ENCODE results near the gene HCLS1.

Gene HCLS1

DNA sequence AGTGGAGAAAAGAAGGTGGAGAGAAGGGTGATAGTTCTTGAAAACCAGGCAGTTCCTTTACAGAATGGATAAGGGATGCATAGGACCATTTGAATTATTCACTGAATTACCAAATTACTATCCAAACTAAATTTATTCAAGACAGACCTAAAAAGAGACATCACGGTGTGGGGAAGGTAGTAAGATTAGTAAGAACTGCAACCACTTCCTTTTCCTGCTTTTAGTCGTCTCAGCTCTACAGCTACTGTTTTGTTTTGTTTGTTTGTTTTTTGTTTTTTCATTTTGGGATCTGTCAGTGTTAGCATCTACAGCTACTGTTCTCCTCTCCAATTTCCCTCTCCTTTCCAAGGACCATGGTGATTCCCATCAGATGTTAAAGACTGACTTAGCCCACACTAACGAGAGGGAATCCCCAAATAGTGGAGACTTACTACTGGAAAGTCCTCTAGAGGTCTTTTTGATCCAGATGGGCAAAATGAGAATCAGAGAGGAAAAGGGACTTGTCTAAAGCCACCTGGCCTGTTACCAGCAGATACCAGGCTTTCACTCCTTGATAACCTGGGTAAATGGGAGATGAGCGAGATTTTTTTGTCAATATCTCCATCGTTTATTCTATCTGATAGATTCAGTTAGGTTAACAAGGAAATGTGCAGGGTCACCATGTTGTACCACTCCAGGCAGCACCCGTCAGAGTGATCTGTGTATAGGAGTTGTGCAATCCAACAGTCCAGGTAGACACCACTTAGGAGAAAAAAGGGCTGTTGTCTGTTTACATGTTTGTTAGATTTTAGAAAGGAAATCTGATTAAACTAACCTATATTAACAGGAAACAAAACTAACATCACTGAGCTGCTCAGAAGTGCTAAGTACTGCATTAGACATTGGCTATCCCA is 6.0 kb downstream of the HCLS1 start:
- no peak overlapping the region for H3K27ac ChIP-seq (ENCODE audit: low read depth, low read length)
- no peaks in the 10 kb centered on the region for H3K4me1 ChIP-seq (ENCODE audit: insufficient read depth, low read length)
- H3K9me3 ChIP-seq (ENCODE audit: low read length), result no peaks in the 10 kb centered on the region
- no peaks in the 10 kb centered on the region for H3K27me3 ChIP-seq (ENCODE audit: control insufficient read depth in 1 of 2, insufficient read depth in 2 of 2, low read length in 2 of 2)
- no peak overlapping the region for H3K9ac ChIP-seq (ENCODE audit: low read length)
- H3K4me3 ChIP-seq (ENCODE audit: low read depth in 1 of 2, low read length in 2 of 2), result no peak overlapping the region
- H3K36me3 ChIP-seq (ENCODE audit: insufficient read depth, low read length), result no peaks in the 10 kb centered on the region

DNA sequence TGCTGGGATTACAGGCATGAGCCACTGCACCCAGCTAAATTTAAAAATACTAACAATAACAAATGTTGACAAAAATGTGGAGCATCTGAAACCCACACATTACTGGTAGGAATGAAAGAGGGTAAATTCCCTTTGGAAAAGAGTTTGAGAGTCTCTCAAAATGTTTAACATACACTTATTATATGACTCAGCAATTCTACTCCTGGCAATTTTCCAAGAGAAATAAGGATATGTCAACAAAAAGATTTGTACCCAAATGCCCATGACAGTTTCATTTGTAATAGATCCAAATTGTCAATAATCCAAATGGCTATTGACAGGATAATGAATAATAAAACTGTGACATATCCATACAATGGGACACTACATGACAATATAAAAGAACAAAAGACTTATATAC is 9.0 kb downstream of the HCLS1 start:
- Histone ChIP-seq H3K27me3 (ENCODE audit: control insufficient read depth in 1 of 2, insufficient read depth in 2 of 2, low read length in 2 of 2) (no peaks in the 10 kb centered on the region), H3K27ac (ENCODE audit: low read depth, low read length) (no peak overlapping the region), H3K9me3 (ENCODE audit: low read length) (no peaks in the 10 kb centered on the region), H3K4me1 (ENCODE audit: insufficient read depth, low read length) (peaks cover 7% of the 10 kb centered on the region), H3K9ac (ENCODE audit: low read length) (no peak overlapping the region), H3K36me3 (ENCODE audit: insufficient read depth, low read length) (no peaks in the 10 kb centered on the region), H3K4me3 (ENCODE audit: low read depth in 1 of 2, low read length in 2 of 2) (no peak overlapping the region)

DNA sequence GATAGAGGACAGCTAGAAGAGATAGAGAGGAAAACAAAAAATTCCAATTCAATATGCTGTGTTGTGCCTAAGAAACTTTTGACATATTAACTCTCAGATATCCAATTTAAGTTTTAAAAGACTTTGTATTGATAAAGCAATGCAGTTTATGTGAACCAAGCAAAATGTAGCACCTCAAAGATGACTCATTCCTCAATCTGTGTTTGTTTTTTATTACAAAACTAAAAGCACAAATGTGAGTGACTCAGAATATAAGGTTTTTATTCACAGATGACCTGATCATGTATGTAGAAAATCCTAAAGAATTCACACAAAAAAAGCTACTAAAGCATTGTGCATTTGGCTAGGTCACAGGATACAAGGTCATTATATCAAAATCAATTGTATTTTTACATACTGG is 11.1 kb downstream of the HCLS1 start:
- H3K27ac ChIP-seq (ENCODE audit: low read depth, low read length), result no peak overlapping the region
- H3K9me3 ChIP-seq (ENCODE audit: low read length), result no peaks in the 10 kb centered on the region
- H3K9ac ChIP-seq (ENCODE audit: low read length), result no peak overlapping the region
- no peak overlapping the region for H3K4me3 ChIP-seq (ENCODE audit: low read depth in 1 of 2, low read length in 2 of 2)
- no peaks in the 10 kb centered on the region for H3K36me3 ChIP-seq (ENCODE audit: insufficient read depth, low read length)
- no peaks in the 10 kb centered on the region for H3K27me3 ChIP-seq (ENCODE audit: control insufficient read depth in 1 of 2, insufficient read depth in 2 of 2, low read length in 2 of 2)
- peaks cover 7% of the 10 kb centered on the region for H3K4me1 ChIP-seq (ENCODE audit: insufficient read depth, low read length)

DNA sequence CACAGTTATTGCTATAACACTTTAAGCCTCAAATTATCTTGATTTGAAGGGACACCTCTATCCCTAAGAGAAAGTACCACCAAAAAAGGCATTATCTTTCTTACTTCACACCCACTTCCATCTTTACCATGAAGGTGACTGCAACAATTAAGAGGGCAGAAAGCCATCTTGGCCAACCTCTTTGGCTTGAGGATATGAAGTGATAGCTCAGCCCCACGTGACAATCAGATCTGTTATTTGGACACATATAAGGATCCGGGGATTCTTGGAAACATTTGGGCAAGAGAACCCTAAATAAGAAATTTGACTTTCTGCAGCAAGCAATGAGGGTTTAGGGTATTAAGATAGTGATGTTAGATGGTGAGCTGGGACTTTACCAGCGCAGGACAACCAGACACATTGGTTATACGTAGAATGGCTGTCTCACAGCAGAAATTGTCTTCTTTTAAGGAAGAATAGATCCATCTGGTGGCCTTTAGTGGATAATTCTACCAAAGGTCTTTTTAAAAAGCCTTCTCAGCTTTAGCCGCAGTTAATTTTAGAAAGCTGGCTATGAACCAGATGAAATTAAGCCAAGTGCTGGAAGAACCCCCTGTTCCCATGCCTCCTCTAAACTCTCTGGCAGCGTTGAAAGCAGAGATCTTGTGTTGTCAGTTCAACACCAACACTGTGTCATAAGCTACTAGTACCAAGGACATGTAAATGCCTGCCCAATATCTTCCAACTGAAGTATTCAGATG is 12.3 kb downstream of the HCLS1 start:
- Histone ChIP-seq H3K9me3 (ENCODE audit: low read length) (no peaks in the 10 kb centered on the region), H3K9ac (ENCODE audit: low read length) (no peak overlapping the region), H3K27ac (ENCODE audit: low read depth, low read length) (no peak overlapping the region), H3K4me3 (ENCODE audit: low read depth in 1 of 2, low read length in 2 of 2) (no peak overlapping the region), H3K36me3 (ENCODE audit: insufficient read depth, low read length) (no peaks in the 10 kb centered on the region), H3K4me1 (ENCODE audit: insufficient read depth, low read length) (peaks cover 7% of the 10 kb centered on the region), H3K27me3 (ENCODE audit: control insufficient read depth in 1 of 2, insufficient read depth in 2 of 2, low read length in 2 of 2) (no peaks in the 10 kb centered on the region)

DNA sequence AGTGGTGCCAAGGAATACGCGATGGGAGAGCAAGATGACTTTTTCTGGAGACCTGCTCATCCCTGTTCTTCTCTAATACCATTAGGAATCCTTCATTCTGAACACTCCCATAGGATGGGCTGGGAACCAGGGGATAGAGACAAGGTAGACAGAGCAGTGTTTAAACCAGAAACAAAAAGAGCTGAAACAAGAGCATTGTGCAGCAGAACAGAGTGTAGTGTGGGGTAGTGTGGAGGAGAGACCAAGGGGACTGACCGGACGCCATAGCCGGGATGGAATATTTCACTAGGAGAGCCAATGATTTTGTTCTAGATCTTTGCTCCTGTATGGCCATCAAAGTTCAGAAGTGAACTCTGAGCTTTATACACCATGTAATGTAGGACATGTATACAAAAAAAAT is 15.6 kb downstream of the HCLS1 start:
- peaks cover 7% of the 10 kb centered on the region for H3K4me1 ChIP-seq (ENCODE audit: insufficient read depth, low read length)
- H3K4me3 ChIP-seq (ENCODE audit: low read depth in 1 of 2, low read length in 2 of 2), result no peak overlapping the region
- no peaks in the 10 kb centered on the region for H3K9me3 ChIP-seq (ENCODE audit: low read length)
- H3K9ac ChIP-seq (ENCODE audit: low read length), result no peak overlapping the region
- no peaks in the 10 kb centered on the region for H3K36me3 ChIP-seq (ENCODE audit: insufficient read depth, low read length)
- H3K27me3 ChIP-seq (ENCODE audit: control insufficient read depth in 1 of 2, insufficient read depth in 2 of 2, low read length in 2 of 2), result no peaks in the 10 kb centered on the region
- no peak overlapping the region for H3K27ac ChIP-seq (ENCODE audit: low read depth, low read length)

DNA sequence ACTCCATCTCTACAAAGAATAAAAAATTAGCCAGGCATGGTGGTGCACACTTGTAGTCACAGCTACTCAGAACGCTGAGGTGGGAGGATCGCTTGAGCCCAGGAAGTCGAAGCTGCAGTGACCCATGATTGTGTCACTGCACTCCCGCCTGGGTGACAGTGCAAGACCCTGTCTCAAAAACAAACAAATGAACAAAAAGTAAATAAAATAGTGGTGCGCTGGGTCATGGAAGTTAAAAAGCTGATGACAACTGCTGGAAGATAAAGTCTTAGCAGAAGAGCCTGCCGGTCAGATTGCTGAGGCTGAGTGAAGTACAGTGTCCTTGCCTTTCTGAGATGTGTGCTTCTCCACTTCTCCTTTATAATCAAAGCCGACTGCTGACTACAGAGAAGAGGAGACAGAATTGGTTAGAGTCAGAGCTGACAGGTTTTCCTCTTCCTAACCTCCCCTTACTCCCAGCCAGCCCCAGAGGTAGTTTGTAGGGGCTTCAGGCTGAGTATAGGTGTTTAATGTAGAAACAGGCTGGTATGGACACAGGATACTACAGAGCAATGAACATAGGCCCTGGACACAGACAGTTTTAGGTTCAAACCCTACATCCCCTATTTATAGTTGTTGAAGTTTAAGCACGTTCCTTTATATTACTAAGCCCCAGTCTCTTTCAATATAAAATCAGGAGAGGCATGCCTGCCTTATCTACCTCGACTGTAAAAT is 17.9 kb downstream of the HCLS1 start:
- H3K27me3 ChIP-seq (ENCODE audit: control insufficient read depth in 1 of 2, insufficient read depth in 2 of 2, low read length in 2 of 2), result no peaks in the 10 kb centered on the region
- H3K9ac ChIP-seq (ENCODE audit: low read length), result no peak overlapping the region
- H3K27ac ChIP-seq (ENCODE audit: low read depth, low read length), result no peak overlapping the region
- H3K36me3 ChIP-seq (ENCODE audit: insufficient read depth, low read length), result no peaks in the 10 kb centered on the region
- no peak overlapping the region for H3K4me3 ChIP-seq (ENCODE audit: low read depth in 1 of 2, low read length in 2 of 2)
- no peaks in the 10 kb centered on the region for H3K4me1 ChIP-seq (ENCODE audit: insufficient read depth, low read length)
- no peaks in the 10 kb centered on the region for H3K9me3 ChIP-seq (ENCODE audit: low read length)

DNA sequence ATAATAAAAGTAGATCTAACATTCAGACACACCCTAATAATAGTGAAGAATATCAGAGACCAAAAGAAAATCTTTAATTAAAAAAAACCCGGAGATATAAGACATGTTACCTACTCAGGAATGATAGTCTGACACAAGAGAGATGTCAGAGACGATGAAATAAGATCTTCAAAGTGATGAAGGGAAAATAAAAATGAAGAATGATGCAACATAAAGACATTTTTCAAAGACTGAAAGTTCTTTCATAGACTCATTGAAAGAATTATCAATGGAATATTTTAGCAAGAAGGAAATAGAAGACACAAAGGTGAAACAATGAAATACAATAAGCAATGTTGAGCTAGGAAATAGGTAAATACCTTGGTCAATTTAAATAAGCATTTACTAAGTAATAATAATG is 19.6 kb downstream of the HCLS1 start:
- no peak overlapping the region for H3K4me3 ChIP-seq (ENCODE audit: low read depth in 1 of 2, low read length in 2 of 2)
- no peaks in the 10 kb centered on the region for H3K4me1 ChIP-seq (ENCODE audit: insufficient read depth, low read length)
- H3K9ac ChIP-seq (ENCODE audit: low read length), result no peak overlapping the region
- no peak overlapping the region for H3K27ac ChIP-seq (ENCODE audit: low read depth, low read length)
- no peaks in the 10 kb centered on the region for H3K36me3 ChIP-seq (ENCODE audit: insufficient read depth, low read length)
- no peaks in the 10 kb centered on the region for H3K9me3 ChIP-seq (ENCODE audit: low read length)
- no peaks in the 10 kb centered on the region for H3K27me3 ChIP-seq (ENCODE audit: control insufficient read depth in 1 of 2, insufficient read depth in 2 of 2, low read length in 2 of 2)

DNA sequence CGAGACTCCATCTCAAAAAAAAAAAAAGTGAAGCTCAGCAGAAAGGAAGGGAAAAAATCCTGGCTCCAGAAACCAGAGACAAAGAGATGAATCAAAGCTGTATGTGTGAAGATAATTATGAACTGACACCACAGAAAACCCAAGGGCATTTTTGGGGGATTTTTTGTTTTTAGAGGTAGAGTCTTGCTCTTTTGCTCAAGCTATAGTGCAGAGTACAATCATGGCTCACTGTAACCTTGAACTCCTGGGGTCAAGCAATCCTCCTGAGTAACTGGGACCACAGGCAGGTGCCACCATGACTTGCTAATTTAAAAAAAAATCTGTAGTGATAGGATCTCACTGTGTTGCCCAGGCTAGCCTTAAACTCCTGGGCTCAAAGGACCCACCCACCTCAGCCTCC is 22.8 kb downstream of the HCLS1 start:
- Histone ChIP-seq H3K4me1 (ENCODE audit: insufficient read depth, low read length) (no peaks in the 10 kb centered on the region), H3K36me3 (ENCODE audit: insufficient read depth, low read length) (no peaks in the 10 kb centered on the region), H3K27ac (ENCODE audit: low read depth, low read length) (no peak overlapping the region), H3K9ac (ENCODE audit: low read length) (no peak overlapping the region), H3K9me3 (ENCODE audit: low read length) (no peaks in the 10 kb centered on the region), H3K4me3 (ENCODE audit: low read depth in 1 of 2, low read length in 2 of 2) (no peak overlapping the region), H3K27me3 (ENCODE audit: control insufficient read depth in 1 of 2, insufficient read depth in 2 of 2, low read length in 2 of 2) (no peaks in the 10 kb centered on the region)

DNA sequence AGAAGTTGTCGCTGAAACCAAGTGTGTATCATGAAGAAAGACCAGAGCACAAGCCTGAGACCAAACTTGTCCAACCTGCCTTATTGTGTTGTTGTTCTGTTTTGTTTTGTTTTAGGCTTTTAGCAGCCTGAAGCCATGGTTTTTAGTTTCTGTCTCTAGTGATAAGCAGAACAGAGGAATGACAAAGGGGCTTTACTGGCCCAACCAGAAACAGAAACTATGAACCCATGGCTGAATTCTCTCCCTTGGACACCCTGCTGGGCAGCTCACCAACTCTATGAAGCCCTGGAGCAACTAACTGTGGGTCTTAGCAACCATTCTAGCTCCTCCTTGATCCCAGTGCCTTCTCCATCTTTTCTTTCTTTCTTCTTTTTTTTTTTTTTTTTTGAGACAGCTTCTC is 30.3 kb downstream of the HCLS1 start:
- Histone ChIP-seq H3K27me3 (ENCODE audit: control insufficient read depth in 1 of 2, insufficient read depth in 2 of 2, low read length in 2 of 2) (no peaks in the 10 kb centered on the region), H3K36me3 (ENCODE audit: insufficient read depth, low read length) (no peaks in the 10 kb centered on the region), H3K9ac (ENCODE audit: low read length) (no peak overlapping the region), H3K4me3 (ENCODE audit: low read depth in 1 of 2, low read length in 2 of 2) (no peak overlapping the region), H3K4me1 (ENCODE audit: insufficient read depth, low read length) (no peaks in the 10 kb centered on the region), H3K27ac (ENCODE audit: low read depth, low read length) (no peak overlapping the region), H3K9me3 (ENCODE audit: low read length) (no peaks in the 10 kb centered on the region)

DNA sequence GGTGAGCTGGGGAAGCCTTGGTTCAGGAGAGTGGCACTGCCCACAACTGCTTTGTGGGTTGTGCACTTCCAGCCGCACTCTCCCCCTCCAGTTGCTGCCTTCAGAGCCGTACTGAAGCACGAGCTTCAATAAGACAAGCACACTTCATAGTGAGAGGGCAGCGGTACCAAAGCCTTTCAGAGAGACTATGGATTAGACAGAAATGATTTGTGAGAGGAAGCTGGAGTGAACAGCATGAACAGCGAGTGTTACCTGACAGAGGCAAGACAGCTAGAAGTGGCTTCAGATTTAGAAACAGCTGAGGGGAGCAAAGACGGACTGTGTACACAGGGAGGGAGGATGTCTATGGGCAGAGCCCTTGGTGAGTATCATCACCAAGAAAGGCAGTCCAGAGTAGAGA is 31.1 kb downstream of the HCLS1 start:
- Histone ChIP-seq H3K4me3 (ENCODE audit: low read depth in 1 of 2, low read length in 2 of 2) (no peak overlapping the region), H3K4me1 (ENCODE audit: insufficient read depth, low read length) (no peaks in the 10 kb centered on the region), H3K36me3 (ENCODE audit: insufficient read depth, low read length) (no peaks in the 10 kb centered on the region), H3K9ac (ENCODE audit: low read length) (no peak overlapping the region), H3K9me3 (ENCODE audit: low read length) (no peaks in the 10 kb centered on the region), H3K27me3 (ENCODE audit: control insufficient read depth in 1 of 2, insufficient read depth in 2 of 2, low read length in 2 of 2) (no peaks in the 10 kb centered on the region), H3K27ac (ENCODE audit: low read depth, low read length) (no peak overlapping the region)

DNA sequence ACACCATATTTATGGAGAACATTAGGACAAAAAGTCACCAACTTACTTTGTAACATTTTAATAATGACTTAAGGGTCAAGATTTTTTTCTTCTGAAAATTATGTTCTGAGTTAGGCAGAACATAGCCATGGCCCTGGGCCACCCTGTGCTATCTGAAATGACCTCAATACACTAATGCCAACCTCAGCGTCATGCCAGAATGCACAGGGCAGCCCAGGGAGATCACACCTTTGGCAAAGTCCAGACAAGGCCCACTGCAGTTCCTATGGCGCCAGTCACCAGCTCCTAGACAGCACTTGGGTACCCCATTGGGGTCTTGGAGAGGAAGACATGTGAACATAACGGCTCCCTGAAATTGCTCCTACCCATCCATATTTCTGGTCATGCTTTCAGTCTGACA is 33.1 kb downstream of the HCLS1 start:
- H3K4me3 ChIP-seq (ENCODE audit: low read depth in 1 of 2, low read length in 2 of 2), result no peak overlapping the region
- H3K9me3 ChIP-seq (ENCODE audit: low read length), result no peaks in the 10 kb centered on the region
- no peaks in the 10 kb centered on the region for H3K36me3 ChIP-seq (ENCODE audit: insufficient read depth, low read length)
- no peak overlapping the region for H3K27ac ChIP-seq (ENCODE audit: low read depth, low read length)
- H3K9ac ChIP-seq (ENCODE audit: low read length), result no peak overlapping the region
- H3K27me3 ChIP-seq (ENCODE audit: control insufficient read depth in 1 of 2, insufficient read depth in 2 of 2, low read length in 2 of 2), result no peaks in the 10 kb centered on the region
- H3K4me1 ChIP-seq (ENCODE audit: insufficient read depth, low read length), result no peaks in the 10 kb centered on the region

Data from muscle layer of colon (tissue), 2 donors.